Right lobe of liver (tissue), 6 donors: ENCODE measurements around the gene DOK5. TPM values are rescaled to one million over a fixed set of nuclear protein-coding genes. Genes with fewer than 3 reads are reported as not detected.

Experiments
- ATAC-seq, 4 donors: fragments of 200-7000 bp; cut with Tn5 transposase; one replicate each; pipeline ENCODE4 v1.9.1; 2020; ENCODE audit warnings: mild to moderate bottlenecking in 4 of 4, moderate library complexity in 4 of 4
- DNase-seq, 3 donors: peaks; one replicate each; pipeline ENCODE4 v3.0.0-alpha.2; 2020
- H3K27ac ChIP-seq, 3 donors: fragments of 200-600 bp; one replicate each; pipeline ENCODE4 v1.8.0; 2022
- H3K27me3 ChIP-seq, 2 donors: fragments of 200-600 bp; one replicate each; pipeline ENCODE4 v1.8.0; 2022
- H3K36me3 ChIP-seq, 4 donors: fragments of 200-600 bp; sonication (generic) in 1 of 4; one replicate each; pipeline versions ENCODE4 v1.5.1 to v1.8.0; 2017 to 2022; ENCODE audit warnings: control low read depth in 1 of 4
- H3K4me1 ChIP-seq, 4 donors: fragments of 200-600 bp; sonication (generic) in 1 of 4; one replicate each; pipeline versions ENCODE4 v1.5.1 to v1.8.0; 2017 to 2022; ENCODE audit warnings: control low read depth in 1 of 4
- H3K4me3 ChIP-seq, 3 donors: fragments of 200-600 bp; one replicate each; pipeline ENCODE4 v1.8.0; 2022
- H3K9me3 ChIP-seq, 4 donors: fragments of 200-600 bp; sonication (generic) in 1 of 4; one replicate each; pipeline versions ENCODE4 v1.5.1 to v1.8.0; 2017 to 2022; ENCODE audit warnings: control low read depth in 1 of 4
- CTCF ChIP-seq, 4 donors: fragments of 200-600 bp in 3 of 4; fragments of 450-650 bp in 1 of 4; IDR thresholded peaks; one replicate each; pipeline versions ENCODE4 v1.5.1 to v1.8.0; 2016 to 2022; ENCODE audit warnings: antibody characterized with exemption in 4 of 4, mild to moderate bottlenecking in 2 of 4
- POLR2A ChIP-seq: fragments of 450-650 bp; IDR thresholded peaks from one replicate; pipeline ENCODE4 v1.6.1; 2017; ENCODE audit warnings: antibody characterized with exemption, mild to moderate bottlenecking
- WGBS: methylation state at CpG from one replicate; pipeline ENCODE4 v1.1.6; 2018; ENCODE audit warnings: low coverage, low lambda C conversion rate; ENCODE audit not compliant: insufficient coverage; ENCODE audit errors: missing lambda C conversion rate; 5-methylcytosine and 5-hydroxymethylcytosine counted together
- intact Hi-C, 2 donors: fragments of 100-400 bp; cut with DNase I; formaldehyde crosslinking; loops; one replicate each; pipeline versions ENCODE4 v1.11.2 to v1.14.1; 2022
- total RNA-seq, 6 experiments: library from RNA; depleted of rRNA in 2 of 6; stranded (reverse); fragments of >200 nt in 2 of 6; fragmentation: NEBNext Ultra II Directional in 3 of 6; extraction: Animal tissue kit (Norgen Biotek cat#: 25700) in 3 of 6; gene quantifications; one replicate each; pipeline versions ENCODE4 v1.1.0 to v1.2.4, GENCODE V29; 2016 to 2023
- donor health status: DM: no; HTN: yes; CAD: no.
- donor health status: DM: no; HTN: no; CAD: no.
- donor health status: DM: no; HTN: no; CAD: no.
- donor health status: DM: no; HTN: yes; CAD: no.
- donor health status: DM: no; HTN: yes; CAD: no.

Gene DOK5
- total RNA-seq, 6 experiments from 2014 or later, result 0.43 to 0.69 TPM; not detected in 4

- Histone ChIP-seq H3K27me3 (no peaks in the 10 kb centered on the region), H3K9me3 (no peaks in the 10 kb centered on the region), H3K27ac (no peak overlapping the region), H3K36me3 (no peaks in the 10 kb centered on the region), H3K4me1 (no peaks in the 10 kb centered on the region), H3K4me3 (no peak overlapping the region)
- ATAC-seq, result no peak
- intact Hi-C loops, result no loop called here
- WGBS, result 44% methylated on average over 2 of the region's 2 CpGs
- no peak for DNase-seq
- no peak for TF ChIP-seq POLR2A
- TF ChIP-seq CTCF (IDR thresholded peaks at IDR 0.05), result no peak
Observed at GRCh38 chr20:54556406-54556805, 81.0 kb downstream of the DOK5 start.

GRCh38 chr20:54557806-54558590 lies 82.6 kb downstream of the DOK5 start:
- Histone ChIP-seq H3K9me3 (no peaks in the 10 kb centered on the region), H3K4me3 (no peak overlapping the region), H3K4me1 (no peaks in the 10 kb centered on the region), H3K36me3 (no peaks in the 10 kb centered on the region), H3K27ac (no peak overlapping the region), H3K27me3 (no peaks in the 10 kb centered on the region)
- no peak for ATAC-seq
- TF ChIP-seq CTCF (IDR thresholded peaks at IDR 0.05), result no peak
- no peak for DNase-seq
- intact Hi-C loops, result no loop called here
- WGBS, result 62% methylated on average over 3 of the region's 3 CpGs

GRCh38 chr20:54559890-54560289 lies 84.5 kb downstream of the DOK5 start:
- Histone ChIP-seq H3K4me1 (no peaks in the 10 kb centered on the region), H3K9me3 (no peaks in the 10 kb centered on the region), H3K36me3 (no peaks in the 10 kb centered on the region), H3K27ac (no peak overlapping the region), H3K27me3 (no peaks in the 10 kb centered on the region), H3K4me3 (no peak overlapping the region)
- intact Hi-C loops, result no loop called here
- 67% methylated on average over 3 of the region's 3 CpGs for WGBS
- ATAC-seq (no peak), DNase-seq (no peak)
- TF ChIP-seq POLR2A (no peak), CTCF (IDR thresholded peaks at IDR 0.05) (no peak)

GRCh38 chr20:54560357-54560756 lies 85.0 kb downstream of the DOK5 start:
- Histone ChIP-seq H3K27ac (no peak overlapping the region), H3K4me3 (no peak overlapping the region), H3K36me3 (no peaks in the 10 kb centered on the region), H3K27me3 (no peaks in the 10 kb centered on the region), H3K4me1 (no peaks in the 10 kb centered on the region), H3K9me3 (no peaks in the 10 kb centered on the region)
- TF ChIP-seq POLR2A, result no peak
- TF ChIP-seq CTCF (IDR thresholded peaks at IDR 0.05), result no peak
- WGBS, result 71% methylated on average over 4 of the region's 4 CpGs
- ATAC-seq, result no peak
- intact Hi-C loops, result no loop called here
- no peak for DNase-seq
